ENCODE data around the gene DNAJC1. TPM values are rescaled to one million over a fixed set of nuclear protein-coding genes. Genes with fewer than 3 reads are reported as not detected.

Gene DNAJC1
- total and polyA plus RNA-seq, 2 of the 8 experiments (the other 6 are each of a cell fraction or from before 2014, with no cell fraction given), result 6.8 to 14.8 TPM

- Histone ChIP-seq H2AK5ac (ENCODE audit: low read depth, low read length) (no peak overlapping the region), H3K23ac (ENCODE audit: insufficient read length) (no peak overlapping the region), H3K4me2 (ENCODE audit: insufficient read depth in 1 of 2, low read depth in 2 of 2, low read length in 2 of 2) (no peak overlapping the region), H4K5ac (ENCODE audit: insufficient read length, low read depth, low read length) (no peak overlapping the region), H3K9ac (replicated peaks in 1 of 4; ENCODE audit: extremely low read depth in 1 of 4, low read depth in 3 of 4, low read length in 3 of 4) (no peak overlapping the region), H2BK120ac (replicated peaks; ENCODE audit: low read depth, low read length) (no peak overlapping the region), H2BK15ac (ENCODE audit: low read length) (no peak overlapping the region), H4K20me1 (replicated peaks in 1 of 2; ENCODE audit: control insufficient read depth in 1 of 2, insufficient read depth in 2 of 2, low read length in 2 of 2) (no peaks in the 10 kb centered on the region), H2BK5ac (ENCODE audit: low read depth, low read length) (no peak overlapping the region), H3K23me2 (ENCODE audit: low read depth, low read length) (peaks cover 3% of the 10 kb centered on the region; the same call in 1 of the 2 replicates), H3K36me3 (ENCODE audit: control insufficient read depth in 2 of 4, insufficient read depth in 4 of 4, low read length in 3 of 4) (no peaks in the 10 kb centered on the region), H4K8ac (ENCODE audit: extremely low read depth, insufficient read depth, low read length) (no peak overlapping the region), H2BK20ac (ENCODE audit: low read length) (no peak overlapping the region), H3K4me1 (replicated peaks in 1 of 4; ENCODE audit: control insufficient read depth in 3 of 4, insufficient read depth in 4 of 4, low read length in 3 of 4) (peaks cover 0 to 2% (median under 1%) of the 10 kb centered on the region in 4 experiments; a peak in 2 of 7 replicates), H3K27ac (ENCODE audit: low read depth, low read length) (no peak overlapping the region), H3K9me3 (ENCODE audit: insufficient read depth in 2 of 2, low read depth in 1 of 2, low read length in 1 of 2) (no peaks in the 10 kb centered on the region), H3K4me3 (ENCODE audit: extremely low read depth in 1 of 4, insufficient read depth in 2 of 4, low read depth in 3 of 4, low read length in 4 of 4) (no peak overlapping the region), H3K4ac (replicated peaks; ENCODE audit: insufficient read length, low read depth, low read length) (no peak overlapping the region), H3K14ac (ENCODE audit: insufficient read length) (no peak overlapping the region), H4K91ac (replicated peaks; ENCODE audit: insufficient read length, low read length) (no peak overlapping the region), H3K56ac (replicated peaks; ENCODE audit: insufficient read length, low read depth, low read length) (no peak overlapping the region), H2AFZ (ENCODE audit: low read length) (no peak overlapping the region), H3K79me1 (ENCODE audit: low read depth, low read length) (no peaks in the 10 kb centered on the region), H2BK12ac (ENCODE audit: low read depth, low read length) (no peak overlapping the region), H3K79me2 (ENCODE audit: control insufficient read depth in 1 of 2, insufficient read depth in 2 of 2, low read length in 2 of 2) (no peaks in the 10 kb centered on the region), H3K18ac (ENCODE audit: extremely low read depth, low read length) (no peak overlapping the region), H3K27me3 (replicated peaks in 1 of 4; ENCODE audit: control insufficient read depth in 3 of 4, extremely low read depth in 1 of 4, insufficient read depth in 3 of 4, low read length in 3 of 4) (no peaks in the 10 kb centered on the region)
- POLR2A ChIA-PET (ENCODE audit: partially characterized antibody), result no interaction called here
- no peak for DNase-seq (ENCODE audit: low read depth in 1 of 2, low spot score in 2 of 2)
- no peak for FAIRE-seq
- CTCF ChIA-PET (ENCODE audit: partially characterized antibody), result interaction anchor here (0.6 to 2.1 kb wide), 2 partner anchors 13 to 15 kb away, joined by 3 to 8 read pairs; no protein-coding TSS in a partner anchor
- WGBS, 2 experiments (ENCODE audit: extremely low coverage in 1 of 2, insufficient coverage in 1 of 2, insufficient read length in 1 of 2, insufficient replicate concordance in 2 of 2, low coverage in 1 of 2, low lambda C conversion rate in 2 of 2, missing lambda C conversion rate in 1 of 2), result 85% methylated on average over 3 of the region's 3 CpGs; no CpG with 5 or more reads in 1 of the 2 experiments
- TF ChIP-seq RXRA (IDR thresholded peaks at IDR 0.05; ENCODE audit: insufficient read depth, low read depth, low read length) (no peak), TEAD4 (IDR thresholded peaks at IDR 0.05; ENCODE audit: low read depth, low read length) (no peak), NANOG (IDR thresholded peaks at IDR 0.05; ENCODE audit: insufficient read depth, low read depth, low read length, poor library complexity, severe bottlenecking) (no peak), RFX5 (IDR thresholded peaks at IDR 0.05; ENCODE audit: borderline replicate concordance, low read depth, low read length) (no peak), TAF7 (optimal IDR thresholded peaks at IDR 0.05; ENCODE audit: borderline replicate concordance, low read depth, low read length) (no peak), MAX (IDR thresholded peaks at IDR 0.05) (no peak), POLR2A (IDR thresholded peaks at IDR 0.05; ENCODE audit: control extremely low read depth in 1 of 2, low read depth in 2 of 2, low read length in 2 of 2) (no peak), ASH2L (IDR thresholded peaks at IDR 0.05; ENCODE audit: low read length) (no peak), CHD1 (IDR thresholded peaks at IDR 0.05; ENCODE audit: low read depth, low read length) (no peak), BACH1 (IDR thresholded peaks at IDR 0.05; ENCODE audit: low read length) (no peak), EGR1 (IDR thresholded peaks at IDR 0.05; ENCODE audit: borderline replicate concordance, low read depth, low read length) (no peak), JUN (IDR thresholded peaks at IDR 0.05; ENCODE audit: low read depth, low read length) (no peak), ATF2 (IDR thresholded peaks at IDR 0.05; ENCODE audit: low read length) (no peak), TBP (IDR thresholded peaks at IDR 0.05; ENCODE audit: low read depth, low read length) (no peak)
These were observed 206.0 kb downstream of the DNAJC1 start for GRCh38 chr10:21797533-21797932.
